C1 segment of cervical spinal cord (tissue), 14 donors: ENCODE results near the gene CFD.
"Not testable (repeated sequence)": the region's sequence is repeated elsewhere in the genome, so short reads cannot be mapped to it uniquely, and the experiment has no call there.

Source experiments
- DNase-seq, 14 donors: peaks; one replicate each; lab custom pipeline; 2025; lab: John Stamatoyannopoulos, UW

Gene CFD

DNA sequence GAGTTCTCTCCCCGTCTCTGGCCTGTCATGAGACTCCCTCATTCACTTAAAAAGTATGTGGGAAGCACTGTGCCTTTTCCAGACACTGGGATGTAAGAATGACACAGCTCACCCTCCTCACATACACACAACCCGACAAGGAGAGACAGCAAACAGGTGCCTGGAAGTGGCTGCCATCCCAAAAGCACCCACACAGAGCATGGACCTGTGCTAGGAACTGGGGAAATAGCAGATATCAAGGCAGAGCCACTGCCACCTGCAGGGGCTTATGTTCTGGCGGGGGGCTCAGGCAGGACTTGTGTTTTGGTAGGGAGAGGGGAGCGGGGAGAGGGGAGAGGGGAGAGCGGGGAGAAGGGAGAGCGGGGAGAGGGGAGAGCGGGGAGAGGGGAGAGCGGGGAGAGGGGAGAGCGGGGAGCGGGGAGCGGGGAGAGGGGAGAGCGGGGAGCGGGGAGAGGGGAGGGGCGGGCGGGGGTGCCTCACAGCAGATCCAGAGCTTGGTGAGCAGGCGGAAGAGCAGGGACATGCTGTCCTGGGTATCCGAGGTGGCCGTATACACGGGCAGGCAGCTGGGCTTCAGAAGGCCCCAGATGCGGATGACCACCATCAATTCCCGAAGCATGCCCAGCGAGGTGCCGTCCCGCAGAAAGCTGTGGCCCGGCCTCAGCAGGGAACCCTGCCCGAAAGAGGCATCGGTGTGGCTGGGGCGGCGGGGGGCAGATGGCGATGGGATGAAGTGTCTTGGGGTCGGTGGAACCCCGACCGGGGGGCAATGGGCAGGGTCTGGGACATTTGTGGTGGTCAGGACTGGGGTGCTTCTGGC lies 12.2 kb downstream of the CFD start:
- DNase-seq = no peak

DNA sequence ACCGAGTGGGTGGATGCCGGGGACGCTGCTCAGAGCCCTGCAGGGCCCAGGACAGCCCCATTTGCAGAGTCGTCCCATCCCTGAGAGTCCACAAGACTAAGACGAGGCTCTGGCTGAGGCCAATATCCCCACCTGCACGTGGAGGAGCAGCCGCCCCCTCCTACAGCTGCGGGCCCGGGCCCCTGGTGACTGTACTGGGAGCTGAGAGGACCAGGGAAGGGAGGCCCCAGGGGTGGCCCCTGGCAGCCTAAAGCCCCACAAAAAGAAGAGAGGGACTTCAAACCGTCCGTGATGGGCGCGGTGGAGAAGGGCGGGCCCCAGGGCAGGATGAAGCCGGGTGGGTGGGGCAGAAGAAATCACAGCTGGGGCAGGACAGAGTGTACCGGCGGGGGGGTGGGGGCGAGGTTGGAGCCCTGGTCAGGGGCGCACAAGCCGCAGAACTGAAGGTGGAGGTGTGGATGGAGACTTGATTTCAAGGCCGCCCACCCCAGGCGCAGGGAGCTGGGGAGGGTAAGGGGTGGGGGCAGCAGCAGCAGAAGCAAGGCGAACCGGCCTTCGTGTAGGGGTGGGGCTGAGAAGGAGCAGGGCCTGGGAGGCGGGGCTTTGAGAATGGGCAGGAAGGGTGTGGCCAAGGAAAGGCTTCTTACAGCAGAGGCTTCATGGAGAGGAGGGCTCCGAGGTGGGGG lies 12.9 kb downstream of the CFD start:
- DNase-seq = no peak

DNA sequence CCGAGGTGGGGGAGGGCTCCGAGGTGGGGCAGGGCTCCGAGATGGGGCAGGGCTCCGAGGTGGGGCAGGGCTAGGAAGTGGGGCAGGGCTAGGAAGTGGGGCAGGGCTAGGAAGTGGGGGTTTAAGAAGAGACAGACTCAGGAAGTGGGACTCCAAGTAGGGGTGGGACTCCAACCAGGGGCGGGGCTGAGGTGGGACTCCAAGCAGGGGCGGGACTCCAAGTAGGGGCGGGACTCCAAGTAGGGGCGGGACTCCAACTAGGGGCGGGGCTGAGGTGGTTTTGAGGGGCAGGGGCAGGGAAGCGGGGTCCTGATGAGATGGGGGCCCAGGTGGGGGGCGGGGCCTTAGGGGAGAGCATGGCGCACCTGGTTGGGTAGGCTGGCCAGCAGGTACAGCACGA lies 13.6 kb downstream of the CFD start:
- no peak for DNase-seq

DNA sequence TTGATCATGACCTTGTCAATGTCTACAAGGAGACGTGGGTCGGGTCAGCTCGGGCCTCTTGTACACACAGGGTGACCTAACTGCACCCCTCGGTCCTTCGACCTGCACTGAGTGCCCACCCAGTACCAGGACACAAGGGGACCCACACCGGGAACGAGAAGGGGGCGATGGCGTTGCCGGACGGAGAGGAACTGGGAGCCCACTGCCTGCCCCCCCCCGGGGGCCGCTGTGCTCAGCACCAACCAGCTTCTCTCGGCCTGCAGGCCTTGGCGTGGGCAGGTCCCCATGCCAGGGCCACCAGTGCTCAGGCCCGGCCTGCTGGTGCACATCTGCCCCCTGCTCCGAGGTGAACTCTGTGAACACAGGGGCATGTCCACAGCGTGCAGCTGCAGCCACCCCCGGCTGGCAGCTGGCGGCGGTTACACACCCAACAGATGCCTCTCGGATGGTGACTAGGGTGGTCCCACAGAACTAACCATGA lies 14.1 kb downstream of the CFD start:
- no peak for DNase-seq

DNA sequence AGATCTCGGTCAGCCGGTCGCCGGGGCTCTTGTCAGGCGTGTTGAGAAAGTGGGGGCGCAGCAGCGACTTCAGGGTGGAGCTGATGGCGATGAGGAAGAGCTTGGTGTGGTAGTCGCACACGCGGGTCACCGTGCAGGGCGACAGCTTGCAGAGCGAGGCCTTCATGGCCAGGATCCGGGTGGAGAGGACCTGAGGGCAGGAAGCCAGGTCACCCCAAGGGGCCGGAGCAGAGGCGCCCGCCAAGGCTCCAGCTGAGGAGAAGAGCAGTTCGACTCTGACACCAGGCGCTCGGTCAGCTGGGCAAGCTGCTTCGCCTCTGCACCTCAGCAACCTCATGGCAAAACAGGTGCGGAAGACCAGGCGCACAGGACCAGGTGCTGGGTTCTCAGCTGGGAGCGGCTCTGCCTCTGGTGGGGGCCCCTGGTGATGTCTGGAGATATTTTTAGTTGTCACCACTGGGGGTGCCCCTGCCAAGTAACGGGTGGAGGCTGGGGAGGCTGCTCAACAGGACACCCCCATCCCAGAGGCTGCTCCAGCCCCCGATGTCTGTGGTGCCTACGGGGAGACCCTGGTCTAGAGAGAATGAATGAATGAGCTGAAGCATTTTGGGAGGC lies 15.9 kb downstream of the CFD start:
- DNase-seq = no peak

DNA sequence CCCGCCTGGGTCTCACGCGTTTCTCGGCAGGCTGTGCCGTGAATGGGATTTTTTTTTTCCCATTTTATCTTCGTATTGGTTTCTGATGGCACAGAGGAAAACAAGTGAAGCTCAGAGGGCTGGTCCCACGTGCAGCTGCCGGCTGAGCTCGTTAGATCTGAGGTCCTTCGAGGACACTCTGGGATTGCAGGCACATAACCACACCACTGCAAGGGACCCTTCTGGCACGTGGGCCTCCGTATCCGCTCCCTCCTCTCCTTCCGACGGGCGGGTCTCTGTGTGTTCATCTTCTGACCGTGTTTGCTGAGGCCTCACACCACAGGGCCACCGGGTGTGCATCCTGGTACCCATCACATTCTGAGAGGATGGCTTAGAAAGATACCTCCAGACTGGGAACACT lies 16.6 kb downstream of the CFD start:
- DNase-seq = no peak

DNA sequence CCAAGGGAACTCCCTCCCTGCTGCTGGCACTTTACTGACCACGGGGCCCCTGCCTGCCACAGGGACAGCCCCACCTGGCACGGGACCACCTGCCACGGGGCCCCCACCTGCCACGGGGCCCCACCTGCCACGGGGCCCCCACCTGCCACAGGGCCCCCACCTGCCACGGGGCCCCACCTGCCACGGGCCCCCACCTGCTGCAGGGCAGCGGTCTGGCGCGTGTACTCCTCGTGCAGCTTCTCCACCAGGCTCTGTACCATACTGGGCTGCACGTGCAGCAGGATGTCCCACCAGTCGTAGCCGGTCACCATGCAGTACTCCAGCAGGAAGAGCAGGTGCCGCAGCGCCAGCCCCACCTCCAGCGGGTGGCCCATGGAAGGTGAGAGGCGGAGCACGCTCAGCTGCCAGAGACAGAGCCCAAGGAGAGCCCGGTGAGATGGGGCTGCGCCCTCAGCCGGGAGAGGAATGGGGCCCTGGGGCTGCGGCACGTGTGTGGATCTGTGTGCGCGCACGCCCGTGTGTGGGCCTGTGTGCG lies 17.4 kb downstream of the CFD start:
- no peak for DNase-seq

DNA sequence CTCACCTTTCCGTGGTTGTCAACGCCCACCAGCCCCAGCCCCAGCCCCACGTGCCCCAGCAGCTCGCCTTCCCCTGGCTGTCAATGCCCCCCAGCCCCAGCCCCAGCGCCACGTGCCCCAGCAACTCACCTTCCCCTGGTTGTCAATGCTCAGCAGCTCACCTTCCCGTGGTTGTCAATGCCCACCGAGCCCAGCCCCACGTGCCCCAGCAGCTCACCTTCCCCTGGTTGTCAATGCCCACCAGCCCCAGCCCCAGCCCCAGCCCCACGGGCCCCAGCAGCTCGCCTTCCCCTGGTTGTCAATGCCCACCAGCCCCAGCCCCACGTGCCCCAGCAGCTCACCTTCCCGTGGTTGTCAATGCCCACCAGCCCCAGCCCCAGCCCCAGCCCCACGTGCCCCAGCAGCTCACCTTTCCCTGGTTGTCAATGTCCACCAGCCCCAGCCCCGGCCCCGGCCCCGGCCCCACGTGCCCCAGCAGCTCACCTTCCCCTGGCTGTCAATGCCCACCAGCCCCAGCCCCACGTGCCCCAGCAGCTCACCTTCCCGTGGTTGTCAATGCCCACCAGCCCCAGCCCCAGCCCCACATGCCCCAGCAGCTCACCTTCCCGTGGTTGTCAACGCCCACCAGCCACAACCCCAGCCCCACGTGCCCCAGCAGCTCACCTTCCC lies 18.7 kb downstream of the CFD start:
- DNase-seq = not testable (repeated sequence)

DNA sequence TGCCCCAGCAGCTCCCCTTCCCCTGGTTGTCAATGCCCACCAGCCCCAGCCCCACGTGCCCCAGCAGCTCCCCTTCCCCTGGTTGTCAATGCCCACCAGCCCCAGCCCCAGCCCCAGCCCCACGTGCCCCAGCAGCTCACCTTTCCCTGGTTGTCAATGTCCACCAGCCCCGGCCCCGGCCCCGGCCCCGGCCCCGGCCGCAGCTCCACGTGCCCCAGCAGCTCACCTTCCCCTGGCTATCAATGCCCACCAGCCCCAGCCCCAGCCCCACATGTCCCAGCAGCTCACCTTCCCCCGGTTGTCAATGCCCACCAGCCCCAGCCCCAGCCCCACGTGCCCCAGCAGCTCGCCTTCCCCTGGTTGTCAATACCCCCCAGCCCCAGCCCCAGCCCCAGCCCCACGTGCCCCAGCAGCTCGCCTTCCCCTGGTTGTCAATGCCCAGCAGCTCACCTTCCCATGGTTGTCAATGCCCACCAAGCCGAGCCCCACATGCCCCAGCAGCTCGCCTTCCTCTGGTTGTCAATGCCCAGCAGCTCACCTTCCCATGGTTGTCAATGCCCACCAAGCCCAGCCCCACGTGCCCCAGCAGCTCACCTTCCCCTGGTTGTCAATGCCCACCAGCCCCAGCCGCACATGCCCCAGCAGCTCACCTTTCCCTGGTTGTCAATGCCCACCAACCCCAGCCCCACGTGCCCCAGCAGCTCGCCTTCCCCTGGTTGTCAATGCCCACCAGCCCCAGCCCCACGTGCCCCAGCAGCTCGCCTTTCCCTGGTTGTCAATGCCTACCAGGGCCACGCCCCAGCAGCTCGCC lies 19.5 kb downstream of the CFD start:
- DNase-seq = not testable (repeated sequence)

DNA sequence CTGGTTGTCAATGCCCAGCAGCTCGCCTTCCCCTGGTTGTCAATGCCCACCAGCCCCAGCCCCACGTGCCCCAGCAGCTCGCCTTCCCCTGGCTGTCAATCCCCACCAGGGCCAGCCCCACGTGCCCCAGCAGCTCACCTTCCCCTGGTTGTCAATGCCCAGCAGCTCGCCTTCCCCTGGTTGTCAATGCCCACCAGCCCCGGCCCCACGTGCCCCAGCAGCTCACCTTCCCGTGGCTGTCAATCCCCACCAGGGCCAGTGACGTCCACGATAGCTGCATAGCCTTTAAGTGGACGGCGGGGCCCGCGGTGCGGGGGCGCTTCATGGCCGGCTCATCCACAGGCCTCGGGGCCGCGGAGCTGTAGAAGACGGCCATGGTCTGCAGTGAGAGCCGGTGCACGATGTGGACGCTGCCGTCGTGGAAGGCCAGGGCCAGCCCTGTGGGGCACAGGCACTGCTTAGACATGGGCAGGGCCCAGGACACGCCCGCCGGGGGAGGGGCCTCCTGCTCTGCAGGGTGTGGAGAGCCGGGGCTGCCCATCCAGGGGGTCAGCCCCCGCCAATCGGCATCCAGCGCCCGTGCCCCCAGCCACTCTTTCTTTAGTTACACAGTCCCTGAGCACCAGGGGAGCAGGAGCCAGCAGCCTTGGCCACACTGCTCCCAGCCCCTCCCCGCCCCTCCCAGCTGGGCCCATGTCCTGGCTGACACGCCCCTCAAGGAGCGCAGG lies 20.4 kb downstream of the CFD start:
- no peak for DNase-seq

DNA sequence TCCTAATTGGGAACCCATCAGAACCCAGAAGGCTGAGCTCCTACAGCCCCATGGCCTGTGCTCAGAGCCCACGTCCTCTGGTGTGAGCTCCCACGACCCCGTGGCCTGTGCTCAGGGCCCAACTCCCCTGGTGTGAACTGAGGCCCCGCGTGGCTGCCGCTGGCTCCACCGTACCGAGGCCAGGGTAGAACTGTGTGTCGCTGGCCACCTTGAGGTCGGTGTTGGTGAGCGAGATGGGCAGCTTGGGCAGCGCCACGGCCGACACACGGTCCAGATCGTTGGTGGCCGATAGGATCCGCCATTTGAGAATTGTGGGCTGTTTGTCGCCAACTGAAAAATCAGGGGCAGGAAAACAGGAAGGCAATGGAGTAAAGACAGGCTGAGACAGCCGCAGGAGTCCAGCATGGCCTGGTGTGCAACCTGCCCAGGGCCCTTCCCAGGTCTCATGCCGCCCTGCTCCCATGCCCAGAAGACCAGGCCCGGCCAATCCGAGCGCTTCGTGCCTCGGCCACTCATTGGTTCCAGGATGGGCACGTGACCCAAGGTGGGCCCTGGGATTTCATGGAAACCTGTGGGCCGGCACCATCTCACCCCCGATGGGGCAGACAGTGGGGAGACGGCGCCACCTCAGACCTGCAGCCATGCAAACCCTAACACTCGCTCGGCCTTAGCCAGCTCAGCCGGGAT lies 22.1 kb downstream of the CFD start:
- DNase-seq = no peak

DNA sequence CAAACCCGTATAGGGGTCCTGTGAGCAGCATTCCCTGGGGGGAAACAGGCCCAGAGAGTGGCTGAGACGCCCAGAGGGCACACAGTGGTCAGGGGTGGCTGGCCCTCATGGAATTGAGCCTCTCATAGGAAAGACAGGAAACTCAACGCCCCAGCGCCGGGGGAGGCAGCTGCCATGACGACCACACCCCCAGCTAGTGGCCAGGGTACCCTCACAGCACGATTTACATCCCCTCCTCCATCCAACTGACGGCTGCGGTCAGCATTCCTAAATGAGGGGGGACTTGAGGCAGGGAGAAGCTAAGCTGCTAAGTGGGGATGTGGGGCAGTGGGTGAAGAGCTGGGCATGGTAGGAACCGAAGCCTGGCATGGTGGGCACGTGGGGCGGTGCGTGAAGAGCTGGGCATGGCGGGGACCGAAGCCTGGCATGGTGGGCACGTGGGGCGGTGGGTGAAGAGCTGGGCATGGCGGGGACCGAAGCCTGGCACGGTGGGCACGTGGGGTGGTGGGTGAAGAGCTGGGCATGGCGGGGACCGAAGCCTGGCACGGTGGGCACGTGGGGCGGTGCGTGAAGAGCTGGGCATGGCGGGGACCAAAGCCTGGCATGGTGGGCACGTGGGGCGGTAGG lies 23.5 kb downstream of the CFD start:
- no peak for DNase-seq

DNA sequence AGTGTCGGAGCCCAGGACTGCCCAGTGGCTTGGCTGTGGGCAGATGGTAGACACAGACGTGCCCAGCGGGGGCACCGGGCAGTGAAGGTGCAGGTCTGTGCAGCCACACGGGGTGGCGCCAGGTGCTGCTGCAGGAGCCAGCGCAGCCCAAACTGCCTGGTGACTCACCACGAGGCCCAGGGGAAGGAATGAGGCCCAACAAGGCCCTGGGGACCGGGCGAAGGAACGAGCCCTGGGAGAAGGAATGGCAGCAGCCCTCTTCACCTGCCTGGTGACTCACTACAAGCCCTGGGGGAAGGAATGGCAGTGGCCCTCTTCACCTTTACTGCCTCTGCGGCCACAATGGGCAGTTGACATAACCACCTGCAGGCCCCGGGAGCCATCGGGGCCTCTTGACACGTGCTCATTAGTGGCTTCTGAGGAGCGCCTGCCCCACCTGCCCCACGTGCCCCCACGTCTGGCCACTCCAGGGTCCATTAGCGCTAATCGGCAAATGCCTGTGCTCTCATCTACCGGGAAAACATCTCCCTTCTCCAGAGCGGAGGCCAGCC lies 24.3 kb downstream of the CFD start:
- peak in 1 of 14 donors; percentile 59 for DNase-seq

DNA sequence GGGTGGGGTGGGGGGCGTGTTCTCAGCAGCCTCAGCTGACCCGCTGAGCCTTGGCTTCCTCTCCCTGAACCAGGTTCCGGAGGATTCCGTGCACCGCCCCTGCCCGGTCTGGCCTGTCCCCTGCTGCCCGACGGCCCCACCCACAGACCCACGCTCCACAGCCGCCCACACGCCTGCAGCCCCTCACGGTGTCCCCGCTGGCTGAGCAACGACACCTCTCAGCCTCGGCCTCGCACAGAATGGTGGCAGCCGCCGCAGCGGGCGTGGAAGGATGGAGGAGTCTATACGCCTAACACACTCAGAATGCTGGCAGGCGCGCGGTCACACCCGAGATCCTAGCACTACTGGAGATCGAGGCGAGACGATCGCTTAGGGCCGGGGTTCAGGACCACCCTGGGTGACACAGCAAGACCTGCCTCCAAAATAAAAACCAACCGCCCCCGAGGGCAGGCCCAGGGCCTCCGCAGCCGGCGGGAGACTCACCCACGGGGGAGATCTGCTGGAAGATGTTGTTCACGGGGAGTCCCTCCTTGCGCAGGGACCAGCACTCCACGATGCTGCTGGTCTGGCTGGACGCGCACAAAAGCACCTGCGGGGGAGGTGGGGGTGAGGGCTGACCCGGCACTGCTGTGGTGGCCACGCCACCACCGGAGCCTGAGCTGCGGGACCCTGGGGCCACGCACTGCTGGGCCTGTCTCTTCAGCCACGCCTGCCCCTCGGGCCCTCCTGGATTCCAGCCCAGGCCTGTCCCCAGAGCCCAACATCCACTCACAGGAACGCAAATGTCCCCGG lies 25.2 kb downstream of the CFD start:
- no peak for DNase-seq

DNA sequence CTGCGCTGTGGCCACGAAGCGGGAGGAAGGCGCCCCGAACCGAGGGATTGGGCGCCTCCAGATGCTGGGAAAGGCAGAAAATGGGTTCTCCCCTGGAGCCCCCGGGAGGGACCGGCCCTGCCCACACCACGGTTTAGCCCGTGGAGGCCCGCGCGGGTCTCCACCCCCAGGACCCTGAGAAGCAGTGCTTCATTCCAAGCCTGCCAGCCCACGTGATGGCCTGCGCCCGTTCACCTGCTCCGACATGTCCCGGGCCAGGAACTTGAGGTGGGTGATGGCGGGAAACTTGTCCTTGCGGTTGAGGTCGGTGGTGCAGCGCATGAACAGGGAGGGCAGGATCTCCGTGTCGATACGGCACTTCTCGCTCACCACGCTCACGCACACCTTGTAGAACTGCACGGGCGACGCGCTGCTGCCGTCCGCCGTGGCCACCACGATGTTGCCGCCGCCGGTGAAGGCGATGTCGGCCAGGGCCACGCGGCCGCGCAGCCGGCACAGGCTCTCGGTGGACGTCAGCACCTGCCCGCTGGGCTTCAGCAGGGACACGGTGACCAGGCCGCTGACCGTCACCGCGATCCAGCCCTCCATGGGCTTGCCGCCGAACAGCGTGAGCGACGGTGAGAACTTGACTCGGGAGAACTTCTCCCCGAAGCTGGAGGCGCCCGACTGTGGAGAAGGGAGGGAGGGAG lies 26.2 kb downstream of the CFD start:
- no peak for DNase-seq

DNA sequence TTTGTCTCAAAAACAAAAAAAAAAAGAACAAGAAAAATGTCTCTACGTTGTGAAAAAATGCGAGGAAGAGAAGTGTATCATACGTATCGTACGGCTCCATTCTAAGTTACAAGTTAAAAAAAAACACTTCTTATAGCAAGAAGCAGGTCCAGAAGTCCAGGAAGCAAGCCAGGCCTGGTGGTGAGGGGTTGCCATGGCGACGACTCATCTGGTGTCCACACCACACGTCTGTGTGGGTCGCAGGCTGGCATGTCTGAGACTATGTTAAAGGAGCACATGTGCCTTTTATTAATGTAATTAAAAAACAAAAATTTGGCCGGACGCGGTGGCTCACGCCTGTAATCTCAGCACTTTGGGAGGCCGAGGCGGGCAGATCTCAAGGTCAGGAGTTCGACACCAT lies 27.6 kb downstream of the CFD start:
- DNase-seq = no peak

DNA sequence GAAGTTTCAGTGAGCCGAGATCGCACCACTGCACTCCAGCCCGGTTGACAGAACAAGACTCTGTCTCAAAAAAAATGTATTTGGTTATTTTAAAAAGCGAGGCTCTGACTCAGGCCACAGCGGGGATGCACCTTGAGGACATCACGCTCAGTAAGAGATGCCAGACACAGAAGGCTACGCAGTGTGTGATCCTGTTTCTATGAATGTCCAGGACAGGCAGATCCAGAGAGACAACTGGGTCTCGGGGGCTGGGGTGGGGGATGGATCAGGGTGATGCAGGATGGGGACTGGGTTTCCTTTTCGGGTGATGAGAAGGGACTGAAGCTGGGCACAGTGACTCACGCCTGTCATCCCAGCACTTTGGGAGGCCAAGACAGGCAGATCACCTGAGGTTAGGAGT lies 28.1 kb downstream of the CFD start:
- peak in 1 of 14 donors; percentile 19 for DNase-seq
